GM23338 (cell line): Measurements from ENCODE around the gene PBX3. TPM values are rescaled to one million over a fixed set of nuclear protein-coding genes. Genes with fewer than 3 reads are reported as not detected.

Experiments
- ATAC-seq: fragments of 200-7000 bp; cut with Tn5 transposase; 3 replicates; pipeline ENCODE4 v1.9.1; 2020
- DNase-seq: peaks from one replicate; pipeline ENCODE4 v3.0.0-alpha.2; 2015; ENCODE audit warnings: low spot score
- H2AFZ ChIP-seq: fragments of 200-600 bp; sonication (generic); 2 replicates; pipeline ENCODE4 v1.8.0; 2016; ENCODE audit warnings: antibody characterized with exemption, mild to moderate bottlenecking, moderate library complexity
- H3F3A ChIP-seq: fragments of 200-600 bp; sonication (generic); replicated peaks from 2 replicates; pipeline ENCODE4 v1.8.0; 2017; ENCODE audit warnings: antibody characterized with exemption, mixed run types, low read depth
- H3K27ac ChIP-seq: fragments of 200-600 bp; sonication (generic); 2 replicates; pipeline ENCODE4 v1.6.1; 2016; ENCODE audit warnings: low read depth
- H3K27me3 ChIP-seq: fragments of 200-600 bp; sonication (generic); 2 replicates; pipeline ENCODE4 v1.8.0; 2016; ENCODE audit warnings: mild to moderate bottlenecking, mixed run types, moderate library complexity; ENCODE audit not compliant: insufficient read depth
- H3K36me3 ChIP-seq: fragments of 200-600 bp; sonication (generic); 2 replicates; pipeline ENCODE4 v1.8.0; 2016; ENCODE audit warnings: mild to moderate bottlenecking; ENCODE audit not compliant: insufficient read depth
- H3K4me1 ChIP-seq: fragments of 200-600 bp; sonication (generic); 2 replicates; pipeline ENCODE4 v1.8.0; 2016; ENCODE audit warnings: mild to moderate bottlenecking, moderate library complexity; ENCODE audit not compliant: insufficient read depth
- H3K4me2 ChIP-seq: fragments of 200-600 bp; sonication (generic); 2 replicates; pipeline ENCODE4 v1.7.1; 2017; ENCODE audit warnings: mixed run types
- H3K4me3 ChIP-seq: fragments of 200-600 bp; sonication (generic); 2 replicates; pipeline ENCODE4 v1.6.1; 2016; ENCODE audit warnings: mixed run types
- H3K79me2 ChIP-seq: fragments of 200-600 bp; sonication (generic); replicated peaks from 2 replicates; pipeline ENCODE4 v1.8.0; 2017; ENCODE audit warnings: mild to moderate bottlenecking; ENCODE audit not compliant: insufficient read depth
- H3K9me2 ChIP-seq: fragments of 200-600 bp; sonication (generic); 2 replicates; pipeline ENCODE4 v1.8.0; 2017; ENCODE audit not compliant: insufficient read depth
- H4K20me1 ChIP-seq: fragments of 200-600 bp; sonication (generic); replicated peaks from 2 replicates; pipeline ENCODE4 v1.8.0; 2017; ENCODE audit warnings: mild to moderate bottlenecking; ENCODE audit not compliant: insufficient read depth
- H3K27ac Mint-ChIP-seq: 2 replicates; pipeline ENCODE4 v1.8.0; 2020; ENCODE audit warnings: inconsistent platforms, mild to moderate bottlenecking, moderate library complexity, mixed read lengths
- H3K27me3 Mint-ChIP-seq: 3 replicates; pipeline ENCODE4 v1.8.0; 2022; ENCODE audit warnings: low read depth, mild to moderate bottlenecking, moderate library complexity, mixed read lengths, inconsistent platforms; ENCODE audit not compliant: insufficient read depth, poor library complexity
- H3K36me3 Mint-ChIP-seq: 3 replicates; pipeline ENCODE4 v1.8.0; 2021; ENCODE audit warnings: low read depth, mild to moderate bottlenecking, inconsistent platforms, moderate library complexity, mixed read lengths
- H3K4me1 Mint-ChIP-seq: 3 replicates; pipeline ENCODE4 v1.8.0; 2020; ENCODE audit warnings: mild to moderate bottlenecking, inconsistent platforms, mixed read lengths
- H3K4me3 Mint-ChIP-seq: 3 replicates; pipeline ENCODE4 v1.8.0; 2021; ENCODE audit warnings: moderate library complexity, mild to moderate bottlenecking, inconsistent platforms, mixed read lengths
- H3K9me3 Mint-ChIP-seq: 3 replicates; pipeline ENCODE4 v1.8.0; 2020; ENCODE audit warnings: moderate library complexity, mild to moderate bottlenecking, inconsistent platforms, mixed read lengths
- CREB1 ChIP-seq: fragments of 250-450 bp; sonication (Bioruptor Pico); IDR thresholded peaks from 2 replicates; pipeline ENCODE4 v1.5.0; 2020; ENCODE audit warnings: low read depth, mild to moderate bottlenecking, moderate library complexity
- CTCF ChIP-seq, 2 experiments: fragments of 200-600 bp in 1 of 2; sonication (generic) in 1 of 2; conservative IDR thresholded peaks; 2 replicates each; pipeline versions ENCODE4 v1.5.1 to v1.6.1; 2016 to 2017; ENCODE audit warnings: antibody characterized with exemption in 2 of 2, low read depth in 2 of 2, mild to moderate bottlenecking in 2 of 2, moderate library complexity in 1 of 2
- EZH2 ChIP-seq: fragments of 200-600 bp; sonication (generic); IDR thresholded peaks from one replicate; pipeline ENCODE4 v1.8.0; 2017; ENCODE audit warnings: antibody characterized with exemption, mild to moderate bottlenecking, low read depth; ENCODE audit not compliant: unreplicated experiment
- EZH2phosphoT487 ChIP-seq: fragments of 200-600 bp; sonication (generic); IDR thresholded peaks from one replicate; pipeline ENCODE4 v1.8.1; 2018; ENCODE audit warnings: antibody characterized with exemption; ENCODE audit not compliant: unreplicated experiment
- JUNB ChIP-seq: IDR thresholded peaks from one replicate; pipeline ENCODE4 v1.6.1; 2016; ENCODE audit warnings: antibody characterized with exemption; ENCODE audit not compliant: unreplicated experiment
- NANOG ChIP-seq: IDR thresholded peaks from 2 replicates; pipeline ENCODE4 v1.6.1; 2016; ENCODE audit warnings: antibody characterized with exemption, borderline replicate concordance
- POLR2AphosphoS5 ChIP-seq: IDR thresholded peaks from 2 replicates; pipeline ENCODE4 v1.6.1; 2016; ENCODE audit warnings: antibody characterized with exemption, low read depth
- REST ChIP-seq: IDR thresholded peaks from one replicate; pipeline ENCODE4 v1.6.1; 2018; ENCODE audit warnings: antibody characterized with exemption; ENCODE audit not compliant: unreplicated experiment
- STAT1 ChIP-seq: IDR thresholded peaks from one replicate; pipeline ENCODE4 v1.6.1; 2016; ENCODE audit warnings: antibody characterized with exemption; ENCODE audit not compliant: unreplicated experiment
- ZNF114 ChIP-seq: fragments of 250-450 bp; sonication (Bioruptor Pico); IDR thresholded peaks from 2 replicates; pipeline ENCODE4 v1.5.0; 2020; ENCODE audit warnings: mild to moderate bottlenecking, moderate library complexity
- ZNF331 ChIP-seq: fragments of 250-450 bp; sonication (Bioruptor Pico); IDR thresholded peaks from 2 replicates; pipeline ENCODE4 v1.5.0; 2020; ENCODE audit warnings: low read depth, mild to moderate bottlenecking, moderate library complexity
- polyA plus RNA-seq: library from polyadenylated mRNA; unstranded; fragments of >200 nt; fragmentation: Nextera tagmentation; extraction: Ambion mirVana; gene quantifications from 2 replicates; pipeline ENCODE4 v1.2.1, GENCODE V29; 2016
- total RNA-seq: library from RNA; depleted of rRNA; stranded (reverse); fragments of >200 nt; shearing (Covaris generic); gene quantifications from 2 replicates; pipeline ENCODE4 v1.2.3, GENCODE V29; 2014
- TF ChIP-seq, protein P1 (sequence below): IDR thresholded peaks from 2 replicates; pipeline ENCODE4 v1.6.1; 2016; ENCODE audit warnings: antibody characterized with exemption
- TF ChIP-seq, protein P2 (sequence below): fragments of 250-450 bp; sonication (Bioruptor Pico); IDR thresholded peaks from 2 replicates; pipeline ENCODE4 v1.5.0; 2020; ENCODE audit warnings: mild to moderate bottlenecking, moderate library complexity

Gene PBX3
- total and polyA plus RNA-seq, 2 experiments from 2014 or later = 28.9 to 50.5 TPM

DNA sequence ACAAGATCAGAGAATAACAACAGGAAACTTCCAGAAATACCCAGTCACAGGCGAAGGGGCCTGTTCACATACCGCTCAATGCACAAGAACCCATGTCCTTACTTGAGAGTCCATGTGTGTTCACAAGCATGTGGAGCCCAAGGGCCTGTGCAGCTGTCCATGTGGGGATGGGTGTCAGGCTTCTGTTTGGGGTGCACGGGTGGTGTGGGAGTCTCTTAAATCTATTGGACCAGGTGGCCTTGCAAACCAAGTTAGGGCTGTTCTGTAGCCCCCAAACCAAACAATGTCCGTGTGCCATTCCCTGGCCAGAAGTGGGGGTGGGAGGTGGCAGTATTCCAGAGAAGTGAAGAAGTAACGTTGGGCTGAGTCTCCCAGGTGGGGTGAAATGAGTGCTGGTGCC, 222.3 kb downstream of the PBX3 start:
- H3K27ac ChIP-seq = no peak overlapping the region
- no peak overlapping the region for H3K4me2 ChIP-seq
- no peaks in the 10 kb centered on the region for H3K36me3 ChIP-seq
- no peaks in the 10 kb centered on the region for H3K4me1 Mint-ChIP-seq
- ATAC-seq (no peak), DNase-seq (no peak)
- H2AFZ ChIP-seq = no peak overlapping the region
- no peak for TF ChIP-seq JUNB
- TF ChIP-seq NANOG = no peak
- no peak for TF ChIP-seq EZH2phosphoT487
- no peak for TF ChIP-seq CTCF (conservative IDR thresholded peaks at IDR 0.05; ENCODE audit: low read depth in 2 of 2)
- TF ChIP-seq CREB1 (CRISPR knock-in tag) = no peak
- TF ChIP-seq ZNF331 (CRISPR knock-in tag) = no peak
- no peak for TF ChIP-seq REST
- TF ChIP-seq ZNF114 = no peak
- TF ChIP-seq, protein P1, sequence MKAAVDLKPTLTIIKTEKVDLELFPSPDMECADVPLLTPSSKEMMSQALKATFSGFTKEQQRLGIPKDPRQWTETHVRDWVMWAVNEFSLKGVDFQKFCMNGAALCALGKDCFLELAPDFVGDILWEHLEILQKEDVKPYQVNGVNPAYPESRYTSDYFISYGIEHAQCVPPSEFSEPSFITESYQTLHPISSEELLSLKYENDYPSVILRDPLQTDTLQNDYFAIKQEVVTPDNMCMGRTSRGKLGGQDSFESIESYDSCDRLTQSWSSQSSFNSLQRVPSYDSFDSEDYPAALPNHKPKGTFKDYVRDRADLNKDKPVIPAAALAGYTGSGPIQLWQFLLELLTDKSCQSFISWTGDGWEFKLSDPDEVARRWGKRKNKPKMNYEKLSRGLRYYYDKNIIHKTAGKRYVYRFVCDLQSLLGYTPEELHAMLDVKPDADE = no peak
- TF ChIP-seq POLR2AphosphoS5 = no peak
- TF ChIP-seq EZH2 = no peak
- TF ChIP-seq, protein P2, sequence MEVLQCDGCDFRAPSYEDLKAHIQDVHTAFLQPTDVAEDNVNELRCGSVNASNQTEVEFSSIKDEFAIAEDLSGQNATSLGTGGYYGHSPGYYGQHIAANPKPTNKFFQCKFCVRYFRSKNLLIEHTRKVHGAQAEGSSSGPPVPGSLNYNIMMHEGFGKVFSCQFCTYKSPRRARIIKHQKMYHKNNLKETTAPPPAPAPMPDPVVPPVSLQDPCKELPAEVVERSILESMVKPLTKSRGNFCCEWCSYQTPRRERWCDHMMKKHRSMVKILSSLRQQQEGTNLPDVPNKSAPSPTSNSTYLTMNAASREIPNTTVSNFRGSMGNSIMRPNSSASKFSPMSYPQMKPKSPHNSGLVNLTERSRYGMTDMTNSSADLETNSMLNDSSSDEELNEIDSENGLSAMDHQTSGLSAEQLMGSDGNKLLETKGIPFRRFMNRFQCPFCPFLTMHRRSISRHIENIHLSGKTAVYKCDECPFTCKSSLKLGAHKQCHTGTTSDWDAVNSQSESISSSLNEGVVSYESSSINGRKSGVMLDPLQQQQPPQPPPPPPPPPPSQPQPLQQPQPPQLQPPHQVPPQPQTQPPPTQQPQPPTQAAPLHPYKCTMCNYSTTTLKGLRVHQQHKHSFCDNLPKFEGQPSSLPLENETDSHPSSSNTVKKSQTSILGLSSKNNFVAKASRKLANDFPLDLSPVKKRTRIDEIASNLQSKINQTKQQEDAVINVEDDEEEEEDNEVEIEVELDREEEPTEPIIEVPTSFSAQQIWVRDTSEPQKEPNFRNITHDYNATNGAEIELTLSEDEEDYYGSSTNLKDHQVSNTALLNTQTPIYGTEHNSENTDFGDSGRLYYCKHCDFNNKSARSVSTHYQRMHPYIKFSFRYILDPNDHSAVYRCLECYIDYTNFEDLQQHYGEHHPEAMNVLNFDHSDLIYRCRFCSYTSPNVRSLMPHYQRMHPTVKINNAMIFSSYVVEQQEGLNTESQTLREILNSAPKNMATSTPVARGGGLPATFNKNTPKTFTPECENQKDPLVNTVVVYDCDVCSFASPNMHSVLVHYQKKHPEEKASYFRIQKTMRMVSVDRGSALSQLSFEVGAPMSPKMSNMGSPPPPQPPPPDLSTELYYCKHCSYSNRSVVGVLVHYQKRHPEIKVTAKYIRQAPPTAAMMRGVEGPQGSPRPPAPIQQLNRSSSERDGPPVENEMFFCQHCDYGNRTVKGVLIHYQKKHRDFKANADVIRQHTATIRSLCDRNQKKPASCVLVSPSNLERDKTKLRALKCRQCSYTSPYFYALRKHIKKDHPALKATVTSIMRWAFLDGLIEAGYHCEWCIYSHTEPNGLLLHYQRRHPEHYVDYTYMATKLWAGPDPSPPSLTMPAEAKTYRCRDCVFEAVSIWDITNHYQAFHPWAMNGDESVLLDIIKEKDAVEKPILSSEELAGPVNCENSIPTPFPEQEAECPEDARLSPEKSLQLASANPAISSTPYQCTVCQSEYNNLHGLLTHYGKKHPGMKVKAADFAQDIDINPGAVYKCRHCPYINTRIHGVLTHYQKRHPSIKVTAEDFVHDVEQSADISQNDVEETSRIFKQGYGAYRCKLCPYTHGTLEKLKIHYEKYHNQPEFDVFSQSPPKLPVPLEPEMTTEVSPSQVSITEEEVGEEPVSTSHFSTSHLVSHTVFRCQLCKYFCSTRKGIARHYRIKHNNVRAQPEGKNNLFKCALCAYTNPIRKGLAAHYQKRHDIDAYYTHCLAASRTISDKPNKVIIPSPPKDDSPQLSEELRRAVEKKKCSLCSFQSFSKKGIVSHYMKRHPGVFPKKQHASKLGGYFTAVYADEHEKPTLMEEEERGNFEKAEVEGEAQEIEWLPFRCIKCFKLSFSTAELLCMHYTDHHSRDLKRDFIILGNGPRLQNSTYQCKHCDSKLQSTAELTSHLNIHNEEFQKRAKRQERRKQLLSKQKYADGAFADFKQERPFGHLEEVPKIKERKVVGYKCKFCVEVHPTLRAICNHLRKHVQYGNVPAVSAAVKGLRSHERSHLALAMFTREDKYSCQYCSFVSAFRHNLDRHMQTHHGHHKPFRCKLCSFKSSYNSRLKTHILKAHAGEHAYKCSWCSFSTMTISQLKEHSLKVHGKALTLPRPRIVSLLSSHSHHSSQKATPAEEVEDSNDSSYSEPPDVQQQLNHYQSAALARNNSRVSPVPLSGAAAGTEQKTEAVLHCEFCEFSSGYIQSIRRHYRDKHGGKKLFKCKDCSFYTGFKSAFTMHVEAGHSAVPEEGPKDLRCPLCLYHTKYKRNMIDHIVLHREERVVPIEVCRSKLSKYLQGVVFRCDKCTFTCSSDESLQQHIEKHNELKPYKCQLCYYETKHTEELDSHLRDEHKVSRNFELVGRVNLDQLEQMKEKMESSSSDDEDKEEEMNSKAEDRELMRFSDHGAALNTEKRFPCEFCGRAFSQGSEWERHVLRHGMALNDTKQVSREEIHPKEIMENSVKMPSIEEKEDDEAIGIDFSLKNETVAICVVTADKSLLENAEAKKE (CRISPR knock-in tag) = no peak
- TF ChIP-seq STAT1 = no peak
- H3K4me3 ChIP-seq = no peak overlapping the region
- peaks cover 1% of the 10 kb centered on the region; the same call in 1 of the 2 replicates for H4K20me1 ChIP-seq
- H3K4me1 ChIP-seq = no peaks in the 10 kb centered on the region
- H3K9me2 ChIP-seq = no peaks in the 10 kb centered on the region
- no peak overlapping the region for H3K4me3 Mint-ChIP-seq
- H3K27me3 ChIP-seq = no peaks in the 10 kb centered on the region
- peaks cover 4% of the 10 kb centered on the region for H3K9me3 Mint-ChIP-seq
- H3K27ac Mint-ChIP-seq = no peak overlapping the region
- peaks cover 8% of the 10 kb centered on the region; the same call in 2 of the 3 replicates for H3K36me3 Mint-ChIP-seq
- no peaks in the 10 kb centered on the region for H3F3A ChIP-seq
- no peaks in the 10 kb centered on the region for H3K79me2 ChIP-seq
- no peaks in the 10 kb centered on the region for H3K27me3 Mint-ChIP-seq
